NCI-H146 (cell line): ENCODE measurements around the gene DES.
A peak's percentile ranks its signal among the peaks of the same experiment; 100 is the strongest.
"Not testable (repeated sequence)": the region's sequence is repeated elsewhere in the genome, so short reads cannot be mapped to it uniquely, and the experiment has no call there.

ENCODE experiments used
- DNase-seq: peaks from one replicate; lab custom pipeline; 2025; lab: John Stamatoyannopoulos, UW

DES gene

GRCh38 chr2:219418155-219419011 lies at the start of gene DES:
Gene DES, plus strand, starts transcription at chr2:219418377. Its CDS starts 86 bp downstream, at chr2:219418463.
- DNase-seq = no peak

GRCh38 chr2:219368690-219369191 lies 49.4 kb upstream of the DES start:
- peak; percentile 20 for DNase-seq

- DNase-seq = no peak
Measured at GRCh38 chr2:219369447-219369861, 48.7 kb upstream of the DES start.

- no peak for DNase-seq
Measured at GRCh38 chr2:219378163-219378851, 39.9 kb upstream of the DES start.

- no peak for DNase-seq
Measured at GRCh38 chr2:219380926-219381325, 37.3 kb upstream of the DES start.

- DNase-seq = no peak
Measured at GRCh38 chr2:219381448-219381847, 36.7 kb upstream of the DES start.

- DNase-seq = no peak
Measured at GRCh38 chr2:219384083-219384713, 34.0 kb upstream of the DES start.

- DNase-seq = no peak
Measured at GRCh38 chr2:219384859-219385258, 33.3 kb upstream of the DES start.

GRCh38 chr2:219385958-219386520 lies 32.1 kb upstream of the DES start:
- DNase-seq = no peak

GRCh38 chr2:219386532-219387280 lies 31.5 kb upstream of the DES start:
- no peak for DNase-seq

GRCh38 chr2:219387306-219388120 lies 30.7 kb upstream of the DES start, which contains the start of gene DNPEP:
Gene DNPEP, minus strand, starts transcription at chr2:219387912. Its CDS starts 118 bp downstream, at chr2:219387794.
- peak; percentile 89 for DNase-seq

- peak; percentile 92 for DNase-seq
Measured at GRCh38 chr2:219388121-219388906, 29.9 kb upstream of the DES start.

GRCh38 chr2:219388907-219389156 lies 29.3 kb upstream of the DES start:
- no peak for DNase-seq

- DNase-seq = no peak
Measured at GRCh38 chr2:219392754-219393153, 25.4 kb upstream of the DES start.

- not testable (repeated sequence) for DNase-seq
Measured at GRCh38 chr2:219395056-219395455, 23.1 kb upstream of the DES start.

GRCh38 chr2:219395609-219396008 lies 22.6 kb upstream of the DES start:
- no peak for DNase-seq

- DNase-seq = no peak
Measured at GRCh38 chr2:219396863-219397457, 21.2 kb upstream of the DES start.

- DNase-seq = peak; percentile 79
Measured at GRCh38 chr2:219398721-219399363, 19.3 kb upstream of the DES start.
